Activated naive CD4-positive, alpha-beta T cell treated with Interleukin-2 at 50 U/mL for 16 hours (primary cell): ENCODE measurements around the gene CT45A6.
"Not testable (repeated sequence)": the region's sequence is repeated elsewhere in the genome, so short reads cannot be mapped to it uniquely, and the experiment has no call there.

Experiments used
- DNase-seq: peaks from one replicate; pipeline ENCODE4 v3.0.0-alpha.2; 2020

The CT45A6 gene

GRCh38 chrX:135802687-135803086, at the start of gene CT45A6:
Gene CT45A6 (minus strand): TSS chrX:135802787. CDS start chrX:135798993, 3,794 bp downstream.
- DNase-seq, result not testable (repeated sequence)

GRCh38 chrX:135837180-135837579, 34.6 kb upstream of the CT45A6 start, which contains the start of gene CT45A7:
Gene CT45A7 (minus strand): TSS chrX:135837280. CDS start chrX:135833533, 3,747 bp downstream.
- DNase-seq, result not testable (repeated sequence)

GRCh38 chrX:135819912-135820311, 17.3 kb upstream of the CT45A6 start, which contains the start of gene CT45A2:
Gene CT45A2 (minus strand): TSS chrX:135820012. CDS start chrX:135816265, 3,747 bp downstream.
- not testable (repeated sequence) for DNase-seq

GRCh38 chrX:135785403-135785802, 17.2 kb downstream of the CT45A6 start, which contains the start of gene CT45A5:
Gene CT45A5 (minus strand): TSS chrX:135785503. CDS start chrX:135781729, 3,774 bp downstream.
- DNase-seq, result not testable (repeated sequence)

- DNase-seq, result not testable (repeated sequence)
These were observed 34.5 kb downstream of the CT45A6 start, which contains the start of gene CT45A3 for GRCh38 chrX:135768091-135768490. Gene CT45A3 (minus strand): TSS chrX:135768191. CDS start chrX:135764444, 3,747 bp downstream.

GRCh38 chrX:135744739-135745138, 57.8 kb downstream of the CT45A6 start:
- DNase-seq, result not testable (repeated sequence)
